GM19455 (cell line): ENCODE data around the gene FOXA3.
"Not testable (repeated sequence)": the region's sequence is repeated elsewhere in the genome, so short reads cannot be mapped to it uniquely, and the experiment has no call there.

Source experiments
- ATAC-seq: cut with Tn5 transposase; IDR thresholded peaks from one replicate; pipeline ENCODE4 v1.9.1; 2021; ENCODE audit not compliant: unreplicated experiment

The FOXA3 gene

DNA sequence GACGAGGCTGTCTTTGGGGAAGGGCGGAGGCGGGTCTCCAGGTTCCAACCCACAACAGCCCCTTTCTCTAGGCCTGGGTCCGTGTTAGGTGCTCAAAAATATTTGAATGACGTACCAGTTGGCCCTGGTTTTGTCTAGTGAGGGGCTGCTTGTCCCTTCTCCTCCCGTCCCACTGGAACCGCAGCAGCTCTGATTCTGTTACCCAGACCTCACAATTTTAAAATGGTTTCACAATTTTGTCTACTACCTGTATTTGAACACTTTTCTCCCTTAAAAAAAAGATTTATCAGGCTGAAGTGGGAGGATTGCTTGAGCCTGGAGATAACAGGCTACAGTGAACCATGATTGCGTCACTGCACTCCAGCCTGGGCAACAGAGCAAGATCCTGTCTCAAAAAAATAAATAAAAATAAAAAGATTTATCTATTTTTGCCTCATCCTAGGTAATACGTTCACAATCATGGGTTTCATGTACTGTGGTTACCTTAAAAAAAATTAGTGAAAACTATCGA lies 23.1 kb downstream of the FOXA3 start:
- ATAC-seq, result no peak

DNA sequence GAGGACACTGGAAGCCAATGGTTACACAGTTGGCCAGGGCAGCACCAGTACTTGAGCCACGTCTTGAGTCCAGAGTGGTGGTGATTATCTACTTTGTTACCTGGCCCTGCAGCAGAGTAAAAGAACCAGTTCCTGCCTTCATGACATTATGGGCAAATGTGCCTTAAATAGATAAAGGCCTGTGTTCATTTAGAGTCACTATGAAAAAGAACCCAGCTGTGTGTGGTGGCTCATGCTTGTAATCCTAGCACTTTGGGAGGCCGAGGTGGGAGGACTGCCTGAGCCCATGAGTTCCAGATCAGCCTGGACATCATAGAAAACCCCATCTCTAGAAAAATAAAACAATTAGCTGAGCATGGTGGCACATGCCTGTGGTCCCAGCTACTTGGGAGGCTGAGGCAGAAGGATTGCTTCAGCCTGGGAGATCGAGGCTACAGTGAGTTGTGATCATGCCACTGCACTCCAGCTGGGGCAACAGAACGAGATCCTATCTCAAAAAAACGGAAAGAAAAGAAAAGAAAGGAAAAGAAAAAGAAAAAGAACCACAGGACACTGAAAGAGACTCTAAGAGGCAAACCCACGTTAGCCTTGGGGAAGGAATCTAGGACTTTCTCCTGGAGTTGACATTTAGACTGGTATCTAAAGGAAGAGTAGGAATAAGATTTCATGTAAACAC lies 25.2 kb downstream of the FOXA3 start:
- no peak for ATAC-seq

DNA sequence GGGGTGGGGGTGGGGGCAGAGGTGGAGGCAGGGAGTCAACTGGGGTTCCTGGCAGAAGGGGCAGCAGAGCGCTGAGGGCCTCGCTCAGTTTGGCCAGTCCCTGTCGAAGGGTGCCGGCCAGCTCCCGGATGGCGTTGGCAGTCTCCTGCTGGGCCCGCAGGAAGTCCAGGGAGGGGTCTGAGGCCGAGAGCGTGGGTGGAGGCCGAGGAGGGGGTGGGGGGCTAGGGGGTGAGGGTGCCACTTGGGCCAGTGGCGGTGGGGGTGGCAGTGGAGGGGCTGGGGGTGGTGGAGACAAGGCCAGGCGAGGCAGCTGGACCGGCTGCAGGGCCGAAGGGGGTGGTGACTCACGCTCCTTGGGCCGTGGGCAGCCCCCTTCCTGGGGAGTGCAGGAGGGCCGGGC lies 26.8 kb downstream of the FOXA3 start:
- ATAC-seq, result no peak

DNA sequence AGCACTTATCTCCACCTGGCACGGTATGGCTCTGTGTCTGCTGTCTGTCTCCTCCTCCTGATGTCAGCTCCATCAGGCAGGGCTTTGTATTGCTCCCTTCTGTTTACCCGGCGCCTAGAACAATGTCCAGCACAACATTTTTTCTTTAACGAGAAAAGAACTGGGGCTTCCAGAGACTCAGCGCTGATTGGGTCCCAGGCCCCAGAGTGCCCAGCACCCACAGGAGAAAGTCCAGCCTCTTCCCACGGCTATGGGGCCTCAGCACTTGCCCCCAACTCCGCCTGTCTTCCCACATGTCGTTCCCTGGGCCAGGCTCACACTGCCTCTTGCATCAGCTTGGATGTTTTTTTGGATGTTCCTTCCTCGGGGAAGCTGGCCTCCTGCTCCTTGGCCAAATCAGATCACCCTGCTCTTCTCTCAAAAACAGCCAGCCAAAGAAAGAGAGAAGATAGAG lies 31.4 kb downstream of the FOXA3 start:
- no peak for ATAC-seq

DNA sequence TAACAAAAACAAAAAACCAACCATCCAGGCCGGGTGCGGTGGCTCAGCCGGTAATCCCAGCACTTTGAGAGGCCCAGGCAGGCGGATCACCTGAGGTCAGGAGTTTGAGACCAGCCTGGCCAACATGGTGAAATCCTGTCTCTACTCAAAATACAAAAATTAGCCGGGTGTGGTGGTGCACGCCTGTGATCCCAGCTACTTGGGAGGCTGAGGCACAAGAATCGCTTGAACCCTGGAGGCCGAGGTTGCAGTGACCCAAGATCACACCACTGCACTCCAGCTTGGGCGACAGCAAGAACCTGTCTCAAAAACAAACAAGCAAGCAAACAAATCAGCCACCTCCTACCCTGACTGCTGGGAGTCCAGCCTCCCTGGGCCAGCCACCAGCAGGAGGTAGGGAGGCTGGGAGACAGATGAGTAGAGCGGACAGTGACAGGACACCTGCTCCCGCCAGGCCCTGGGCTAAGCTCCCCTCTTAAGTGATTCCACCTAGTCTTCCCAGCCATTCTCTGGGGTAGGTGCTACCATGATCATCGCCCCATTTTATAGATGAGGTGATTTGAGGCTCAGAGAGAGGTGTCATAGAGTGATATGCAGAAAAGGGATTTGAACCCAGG lies 32.0 kb downstream of the FOXA3 start:
- not testable (repeated sequence) for ATAC-seq

DNA sequence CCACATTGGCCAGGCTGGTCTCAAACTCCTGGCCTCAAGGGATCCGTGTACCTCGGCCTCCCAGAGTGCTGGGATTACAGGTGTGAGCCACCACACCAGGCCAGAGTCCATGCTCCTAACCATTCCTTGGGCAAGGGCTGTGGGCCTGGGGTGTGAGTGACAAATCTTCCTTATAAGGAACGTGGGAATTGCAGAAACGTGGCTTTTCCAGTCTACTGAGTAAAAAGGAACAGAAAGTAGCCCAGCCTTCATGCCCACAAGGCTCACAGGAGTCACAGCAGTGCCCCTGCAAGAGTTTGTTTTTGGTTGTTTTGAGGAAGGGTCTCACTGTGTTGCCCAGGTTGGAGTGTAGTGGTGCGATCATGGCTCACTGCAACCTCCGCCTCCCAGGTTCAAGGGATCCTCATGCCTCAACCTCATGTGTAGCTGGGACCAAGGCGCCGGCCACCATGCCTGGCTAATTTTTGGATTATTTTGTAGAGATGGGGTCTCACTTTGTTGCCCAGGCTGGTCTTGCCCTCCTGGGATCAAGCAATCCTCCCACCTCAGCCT lies 33.2 kb downstream of the FOXA3 start:
- no peak for ATAC-seq

DNA sequence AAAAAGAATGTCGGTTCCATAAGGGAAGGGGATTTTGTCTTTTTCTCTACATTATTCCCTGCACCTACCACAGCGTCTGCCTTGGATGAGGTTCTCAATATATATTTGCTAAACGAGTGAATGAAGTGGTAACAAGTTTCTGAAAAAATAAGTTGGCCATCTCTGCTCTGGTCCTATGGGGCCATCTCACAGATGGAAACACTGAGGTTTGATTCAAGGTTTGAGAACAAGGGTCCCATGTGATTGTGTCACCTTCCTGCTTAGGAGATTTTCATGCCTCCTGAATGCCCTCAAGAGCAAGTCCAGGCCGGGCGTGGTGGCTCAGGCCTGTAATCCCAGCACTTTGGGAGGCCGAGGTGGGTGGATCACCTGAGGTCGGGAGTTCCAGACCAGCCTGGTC lies 35.1 kb downstream of the FOXA3 start:
- no peak for ATAC-seq

DNA sequence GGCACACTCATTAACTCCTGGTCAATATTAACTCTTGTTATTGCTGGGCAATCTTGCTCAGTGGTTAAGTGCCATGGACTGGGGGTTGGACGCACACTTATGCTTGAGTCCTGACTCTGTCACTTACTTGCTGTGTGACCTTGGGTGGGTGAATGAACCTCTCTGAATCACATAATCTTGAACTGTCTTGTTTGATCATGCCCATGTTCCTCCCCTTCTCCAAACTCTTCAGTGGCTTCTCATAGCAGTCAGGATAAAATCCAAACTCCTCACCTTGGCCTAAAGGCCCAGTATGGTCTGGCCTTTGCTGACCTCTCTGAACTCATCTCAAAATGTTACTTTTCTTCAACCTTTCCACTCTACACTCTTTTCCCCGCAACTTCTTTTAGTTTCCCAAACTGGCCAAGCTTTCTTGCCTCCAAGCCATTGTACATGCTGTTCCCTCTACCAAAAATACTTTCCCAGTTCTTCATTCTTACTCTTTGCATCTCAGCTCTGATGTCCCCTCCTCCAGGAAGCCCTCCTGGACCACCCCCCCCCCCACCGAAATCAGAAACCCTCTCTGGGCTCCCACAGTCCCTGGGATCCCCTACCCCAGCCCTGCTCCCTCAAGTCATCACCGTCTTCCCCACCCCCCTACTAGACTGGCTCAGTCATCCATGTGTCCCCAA lies 35.9 kb downstream of the FOXA3 start:
- no peak for ATAC-seq

DNA sequence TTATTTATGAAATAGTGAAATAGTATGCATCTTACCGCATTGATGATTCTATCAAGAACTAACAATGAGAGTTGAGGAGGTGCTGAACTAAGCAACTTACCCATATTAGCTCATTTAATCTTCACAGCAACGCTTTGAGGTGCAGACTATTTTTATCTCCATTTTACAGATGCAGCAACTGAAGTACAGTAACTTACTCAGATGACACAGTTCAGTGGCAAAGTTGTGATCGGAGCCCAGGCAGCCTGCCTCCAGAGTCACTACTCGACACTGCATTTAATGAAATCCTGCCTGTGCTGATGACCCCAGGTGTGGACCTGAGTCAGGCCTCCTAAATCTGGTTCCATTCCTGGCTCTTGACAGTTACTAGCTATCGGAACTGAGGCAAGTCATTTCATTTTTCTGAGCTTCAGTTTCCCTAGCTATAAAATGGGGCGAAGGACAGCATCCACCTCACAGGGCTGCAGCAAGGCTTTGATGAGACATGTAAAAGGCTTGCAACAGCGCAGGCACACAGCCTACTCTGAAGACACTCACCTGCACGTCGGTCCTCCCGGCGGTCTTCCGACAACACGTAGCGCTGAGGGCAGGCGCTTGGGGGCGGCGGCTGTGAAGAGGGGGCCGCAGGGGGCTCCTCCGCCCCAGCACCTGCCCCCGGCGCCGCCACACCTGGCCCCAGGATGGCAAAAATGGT lies 36.8 kb downstream of the FOXA3 start:
- no peak for ATAC-seq

DNA sequence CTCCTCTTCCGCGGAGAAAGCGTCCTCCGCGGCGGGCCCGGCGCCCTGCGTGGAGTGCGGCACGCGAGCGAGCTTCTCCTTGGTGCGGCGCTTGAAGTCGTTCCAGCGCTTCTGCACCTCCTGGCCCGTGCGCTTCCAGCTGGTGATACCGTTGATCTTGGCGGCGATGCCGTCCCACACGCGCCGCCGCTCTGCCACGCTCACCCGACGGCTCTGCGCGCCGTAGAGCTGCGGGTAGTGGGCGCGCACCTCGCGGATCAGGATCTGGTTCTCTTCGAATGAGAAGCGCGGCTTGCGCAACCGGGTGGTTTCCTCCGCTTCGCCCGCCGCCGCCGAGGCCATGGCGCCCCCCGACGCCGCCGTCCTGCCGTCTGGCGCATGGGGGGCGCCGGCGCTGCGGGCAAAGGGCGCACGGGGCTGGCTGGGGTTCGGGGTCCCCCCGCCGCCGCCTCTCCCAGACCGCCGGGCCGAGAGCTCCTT lies 37.3 kb downstream of the FOXA3 start:
- ATAC-seq, result no peak

DNA sequence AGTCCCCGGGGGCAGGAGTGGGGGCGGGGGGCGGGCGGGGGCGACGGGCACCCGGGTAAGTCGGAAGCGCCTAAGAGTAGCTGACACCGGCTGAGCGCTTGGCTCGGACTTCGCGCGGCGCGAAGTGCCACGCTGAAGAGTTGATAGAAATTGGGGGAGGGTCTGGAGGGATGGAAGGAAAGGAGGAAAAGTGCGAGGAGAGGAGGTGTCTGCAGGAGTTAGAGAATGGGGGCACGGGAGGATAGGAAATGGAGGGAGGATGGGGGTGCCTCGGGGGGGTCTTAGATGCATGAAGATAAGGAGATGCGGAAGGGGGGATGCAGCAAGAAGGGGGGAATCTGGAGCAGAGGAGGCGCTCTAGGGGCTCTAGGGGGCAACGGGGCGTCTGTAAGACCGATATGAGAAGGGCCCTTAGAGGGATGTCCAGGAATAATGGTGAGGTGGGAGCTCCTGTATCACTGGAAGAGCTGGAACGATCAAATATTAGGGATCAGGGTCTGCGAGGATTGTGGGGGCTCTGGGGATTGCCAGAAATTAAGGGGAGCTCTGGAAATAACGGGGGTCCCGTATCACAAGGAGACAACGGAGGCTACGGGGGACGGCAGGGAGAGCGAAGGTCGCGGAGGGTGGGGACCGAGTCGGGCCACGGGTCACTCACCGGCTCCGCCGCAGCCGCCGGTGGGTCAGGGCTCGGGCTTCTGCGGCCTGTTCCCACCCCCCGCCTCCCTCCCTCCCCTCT lies 38.0 kb downstream of the FOXA3 start, which contains the start of gene MYPOP:
Gene MYPOP (minus strand): TSS at position 702 of the 739 bp plus-strand sequence. CDS start 840 bp downstream, outside the sequence.
- ATAC-seq, result no peak

DNA sequence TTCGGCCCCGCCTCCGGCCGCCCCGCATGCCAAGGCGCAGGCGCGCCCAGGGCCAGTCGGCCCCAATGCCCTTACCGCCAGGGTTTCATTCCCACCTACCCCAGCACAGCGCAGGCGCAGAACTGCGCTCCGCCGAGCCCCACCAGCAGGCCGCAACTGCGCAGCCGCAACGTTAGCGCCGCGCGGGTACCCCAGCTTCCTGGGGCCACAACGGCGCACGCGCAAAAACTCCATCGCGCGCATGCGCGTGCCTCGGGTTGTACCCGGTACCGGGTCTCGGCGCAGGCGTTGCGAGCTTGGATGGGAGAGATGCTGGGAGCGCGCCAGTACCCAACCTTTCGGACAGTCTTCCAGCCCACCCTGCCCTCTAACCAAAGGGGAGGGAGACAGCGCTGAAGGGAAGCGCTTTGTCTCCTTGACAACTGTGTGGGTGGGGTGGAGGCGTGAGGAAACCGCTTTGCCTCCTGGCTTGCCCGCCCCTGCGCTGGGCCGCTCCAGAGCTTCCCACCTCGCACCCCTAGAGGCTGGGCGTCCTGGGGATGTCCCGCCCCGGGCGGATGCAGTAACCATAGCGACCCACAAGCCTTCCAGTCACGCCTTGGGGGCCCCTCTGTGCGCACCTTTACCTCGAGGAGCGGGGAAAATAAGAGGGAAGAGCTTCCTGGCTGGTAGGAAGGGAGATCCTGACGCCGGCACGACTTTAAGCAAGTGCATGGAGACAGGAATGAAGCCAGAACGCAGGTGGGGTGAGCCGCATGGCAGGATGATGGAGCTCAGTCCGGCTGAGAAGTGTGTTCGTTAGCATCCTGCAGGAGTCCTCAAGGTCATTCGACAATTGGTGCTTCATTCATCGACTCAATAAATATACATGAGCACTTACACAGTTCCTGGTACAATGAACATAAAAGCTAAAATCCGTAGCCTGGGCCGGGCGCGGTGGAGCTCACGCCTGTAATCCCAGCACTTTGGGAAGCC lies 38.8 kb downstream of the FOXA3 start:
- ATAC-seq, result peak; percentile 84

DNA sequence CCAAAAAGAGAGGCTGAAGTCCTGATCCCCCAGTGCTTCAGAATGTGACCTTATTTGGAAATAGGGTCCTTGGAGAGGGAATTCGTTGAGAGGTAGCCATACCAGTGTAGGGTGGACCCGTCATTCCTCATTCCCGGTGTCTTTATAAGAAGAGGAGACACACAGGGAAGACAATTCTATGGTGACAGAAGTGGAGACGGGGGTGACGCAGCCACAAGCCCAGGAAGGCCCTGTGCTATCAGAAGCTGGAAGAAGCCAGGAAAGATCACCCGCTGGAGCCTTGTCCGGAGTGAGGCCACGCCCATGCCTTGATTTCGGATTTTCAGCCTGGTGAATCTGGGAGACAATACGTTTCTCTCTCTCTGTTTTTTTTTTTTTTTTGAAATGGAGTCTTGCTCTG lies 40.9 kb downstream of the FOXA3 start:
- no peak for ATAC-seq

DNA sequence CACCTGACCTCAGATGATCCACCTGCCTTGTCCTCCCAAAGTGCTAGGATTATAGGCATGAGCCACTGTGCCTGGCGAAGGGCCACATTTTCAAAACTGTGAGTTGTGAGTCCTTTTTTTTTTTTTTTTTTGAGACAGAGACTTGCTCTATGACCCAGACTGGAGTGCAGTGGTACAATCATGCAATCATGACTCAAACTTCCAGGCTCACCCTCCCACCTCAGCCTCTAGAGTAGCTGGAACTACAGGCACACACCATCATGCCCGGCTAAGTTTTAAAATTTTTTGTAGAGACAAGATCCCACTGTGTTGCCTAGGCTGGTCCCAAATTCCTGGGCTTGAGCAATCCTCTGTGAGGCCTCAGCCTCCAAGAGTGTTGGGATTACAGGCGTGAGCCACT lies 42.1 kb downstream of the FOXA3 start:
- ATAC-seq, result no peak

DNA sequence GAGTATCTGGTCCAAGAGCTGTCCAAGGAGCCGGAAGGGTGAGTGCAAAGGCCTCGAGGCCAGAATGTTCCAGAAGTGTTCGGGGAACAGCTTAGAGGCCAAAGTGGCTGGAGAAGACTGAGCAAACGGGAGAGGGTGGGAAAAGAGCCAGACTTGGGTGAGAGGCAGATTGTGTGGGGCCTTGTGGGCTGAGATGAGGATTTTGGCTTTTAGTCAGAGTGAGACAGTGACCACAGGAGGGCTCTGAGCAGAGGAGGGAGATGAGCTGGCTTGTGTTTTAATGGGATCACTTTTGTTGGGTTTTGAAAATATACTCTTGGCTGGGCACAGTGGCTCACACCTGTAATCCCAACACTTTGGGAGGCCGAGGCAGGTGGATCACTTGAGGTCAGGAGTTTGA lies 44.8 kb downstream of the FOXA3 start:
- no peak for ATAC-seq

DNA sequence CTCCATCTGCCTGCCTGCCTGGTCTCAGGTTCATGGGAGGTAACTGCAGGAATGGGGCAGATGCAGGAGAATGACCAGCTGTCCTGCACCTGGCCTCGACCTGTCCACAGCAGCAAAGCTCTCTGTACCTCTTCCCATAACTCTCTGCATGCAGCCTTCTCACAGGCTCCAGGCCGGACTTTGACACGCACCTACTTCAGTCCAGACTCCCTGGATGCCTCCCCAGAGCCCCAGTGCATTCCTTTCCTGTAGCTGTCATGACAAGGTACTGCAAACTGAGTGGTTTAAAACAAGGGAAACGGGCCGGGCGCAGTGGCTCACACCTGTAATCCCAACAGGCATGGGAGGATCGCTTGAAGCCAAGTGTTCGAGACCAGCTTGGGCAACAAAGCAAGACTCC lies 47.2 kb downstream of the FOXA3 start:
- ATAC-seq, result no peak

DNA sequence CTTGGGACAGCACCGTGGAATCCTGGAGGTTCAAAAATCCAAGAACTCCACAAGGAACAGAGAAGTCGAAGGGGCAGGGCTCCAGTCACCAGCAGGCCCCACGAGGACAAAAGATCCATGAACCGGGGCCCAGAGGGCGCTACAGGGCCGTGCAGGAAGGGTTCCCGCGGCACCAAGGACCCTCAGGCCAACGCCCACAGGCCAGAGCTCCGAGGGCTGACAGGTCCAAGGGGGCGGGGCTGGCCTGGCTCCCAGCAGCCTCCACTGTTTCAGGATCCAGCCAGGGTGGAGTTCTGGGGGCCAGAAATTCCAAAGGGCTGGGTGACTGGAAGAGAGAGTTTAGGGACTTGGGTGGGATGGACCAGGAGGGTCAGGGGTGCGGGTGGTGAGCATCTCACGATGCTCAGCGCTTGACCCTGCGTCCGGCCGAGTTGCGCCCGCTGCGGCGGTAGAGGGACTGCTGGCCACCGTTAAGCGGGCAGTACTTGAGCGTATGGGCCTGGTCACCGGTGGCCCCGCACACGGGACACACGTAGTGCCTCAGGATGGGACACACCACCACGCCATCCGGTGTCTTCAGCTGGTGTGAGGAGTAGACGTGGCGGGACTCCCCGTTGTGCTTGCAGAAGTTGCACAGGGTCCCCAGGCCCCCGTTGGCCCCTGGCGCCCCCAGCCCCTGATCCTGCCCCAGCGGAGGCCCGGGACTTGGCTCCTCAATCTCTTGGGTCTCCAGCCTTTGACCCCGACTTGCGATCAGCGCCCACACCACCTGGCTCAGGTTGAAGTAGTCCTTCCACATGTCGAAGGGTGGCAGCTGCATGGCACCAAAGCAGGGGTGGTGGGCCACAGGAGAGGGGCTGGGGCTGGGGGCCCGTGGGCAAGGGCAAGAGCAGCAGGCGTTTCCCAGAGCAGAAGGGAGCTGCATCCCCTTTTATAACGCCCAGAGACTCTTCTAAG lies 50.0 kb downstream of the FOXA3 start, which contains the start of gene NANOS2:
Gene NANOS2 (minus strand): TSS at position 905 of the 957 bp plus-strand sequence. CDS start 85 bp downstream, at position 820.
- ATAC-seq, result no peak
